Measurements from ENCODE around the gene PPP1R12C.

DNA sequence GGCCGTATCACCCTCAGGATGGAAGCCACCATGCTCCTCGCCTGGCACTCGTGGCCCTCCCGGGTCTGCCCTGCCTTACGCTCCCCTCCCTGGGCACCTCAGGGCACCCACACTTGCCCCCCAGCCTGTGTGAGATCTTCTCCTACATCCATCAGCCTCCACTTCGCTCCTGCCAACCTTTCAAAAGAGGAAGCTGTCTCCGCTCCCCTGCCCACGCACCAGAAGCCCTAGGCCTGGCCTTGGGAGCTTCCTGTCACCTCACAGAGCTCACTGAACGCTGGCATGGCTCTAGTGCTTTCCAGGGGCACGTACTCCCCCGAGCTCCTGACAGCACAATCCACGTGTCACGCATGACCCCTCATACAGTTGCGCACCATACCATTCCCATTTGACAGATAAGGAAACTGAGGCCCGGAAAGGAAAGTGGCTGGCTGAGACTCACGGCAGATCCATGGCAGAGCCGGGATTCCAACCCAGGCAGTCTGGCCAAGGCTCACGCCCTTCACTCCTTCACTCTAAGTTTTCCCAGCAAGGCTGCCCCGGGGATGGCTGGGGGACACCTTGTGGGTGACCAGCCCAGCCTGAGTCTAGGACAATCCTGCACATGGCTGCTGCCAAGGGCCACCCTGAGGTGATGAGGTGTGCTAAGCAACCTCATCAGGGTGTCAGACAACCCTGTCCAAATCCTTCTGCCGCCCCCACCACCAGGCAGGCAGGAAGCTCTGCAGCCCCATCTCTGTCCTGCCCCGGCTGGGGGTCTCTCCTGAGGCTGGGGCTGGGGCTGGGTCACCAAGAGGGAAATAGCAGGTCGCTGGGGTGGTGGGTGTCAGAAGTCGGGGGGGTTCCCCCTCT, 19.3 kb downstream of the PPP1R12C start:
- TF ChIP-seq, protein P1, sequence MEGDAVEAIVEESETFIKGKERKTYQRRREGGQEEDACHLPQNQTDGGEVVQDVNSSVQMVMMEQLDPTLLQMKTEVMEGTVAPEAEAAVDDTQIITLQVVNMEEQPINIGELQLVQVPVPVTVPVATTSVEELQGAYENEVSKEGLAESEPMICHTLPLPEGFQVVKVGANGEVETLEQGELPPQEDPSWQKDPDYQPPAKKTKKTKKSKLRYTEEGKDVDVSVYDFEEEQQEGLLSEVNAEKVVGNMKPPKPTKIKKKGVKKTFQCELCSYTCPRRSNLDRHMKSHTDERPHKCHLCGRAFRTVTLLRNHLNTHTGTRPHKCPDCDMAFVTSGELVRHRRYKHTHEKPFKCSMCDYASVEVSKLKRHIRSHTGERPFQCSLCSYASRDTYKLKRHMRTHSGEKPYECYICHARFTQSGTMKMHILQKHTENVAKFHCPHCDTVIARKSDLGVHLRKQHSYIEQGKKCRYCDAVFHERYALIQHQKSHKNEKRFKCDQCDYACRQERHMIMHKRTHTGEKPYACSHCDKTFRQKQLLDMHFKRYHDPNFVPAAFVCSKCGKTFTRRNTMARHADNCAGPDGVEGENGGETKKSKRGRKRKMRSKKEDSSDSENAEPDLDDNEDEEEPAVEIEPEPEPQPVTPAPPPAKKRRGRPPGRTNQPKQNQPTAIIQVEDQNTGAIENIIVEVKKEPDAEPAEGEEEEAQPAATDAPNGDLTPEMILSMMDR (IDR thresholded peaks at IDR 0.05): no peak
- TF ChIP-seq EZH2 (IDR thresholded peaks at IDR 0.05) (no peak), EZH2phosphoT487 (IDR thresholded peaks at IDR 0.05) (no peak)

Measured in neural progenitor cell (in vitro differentiated cells).